MCF 10A (cell line): ENCODE measurements around the gene SRP14. TPM values are rescaled to one million over a fixed set of nuclear protein-coding genes. Genes with fewer than 3 reads are reported as not detected.

Experiments
- BruUV-seq: library from RNA; stranded (reverse); fragments of 400-500 nt; replicated peaks from 2 replicates; lab custom pipeline; 2021; lab: Mats Ljungman, UMichigan
- CTCF ChIA-PET: fragments of 300-600 bp; sonication (Branson Sonifier 250); formaldehyde crosslinking; extraction: SDS; loops from one replicate; lab custom pipeline; 2021; ENCODE audit warnings: antibody characterized with exemption, inconsistent platforms; lab: Yijun Ruan, JAX
- POLR2A ChIA-PET: fragments of 300-600, 350-650 bp; sonication (Branson Sonifier 250); formaldehyde crosslinking; extraction: SDS; loops from one replicate; lab custom pipeline; 2020; ENCODE audit warnings: antibody characterized with exemption, inconsistent platforms; lab: Yijun Ruan, JAX
- DNase-seq: peaks from one replicate; pipeline ENCODE4 v3.0.0-alpha.2; 2018; ENCODE audit not compliant: unreplicated experiment
- H3K27ac Mint-ChIP-seq: one replicate; pipeline ENCODE4 v1.8.0; 2022; ENCODE audit warnings: mild to moderate bottlenecking, low read depth, mixed read lengths; ENCODE audit not compliant: unreplicated experiment
- H3K27me3 Mint-ChIP-seq: one replicate; pipeline ENCODE4 v1.8.0; 2022; ENCODE audit warnings: mixed read lengths; ENCODE audit not compliant: insufficient read depth, unreplicated experiment
- H3K36me3 Mint-ChIP-seq: one replicate; pipeline ENCODE4 v1.8.0; 2022; ENCODE audit warnings: mild to moderate bottlenecking, moderate library complexity, mixed read lengths; ENCODE audit not compliant: insufficient read depth, unreplicated experiment
- H3K4me1 Mint-ChIP-seq: one replicate; pipeline ENCODE4 v1.8.0; 2022; ENCODE audit warnings: mixed read lengths; ENCODE audit not compliant: insufficient read depth, unreplicated experiment
- H3K4me3 Mint-ChIP-seq: one replicate; pipeline ENCODE4 v1.8.0; 2022; ENCODE audit warnings: mild to moderate bottlenecking, moderate library complexity, mixed read lengths; ENCODE audit not compliant: unreplicated experiment
- H3K9me3 Mint-ChIP-seq: one replicate; pipeline ENCODE4 v1.8.0; 2022; ENCODE audit warnings: mixed read lengths; ENCODE audit not compliant: unreplicated experiment
- CTCF ChIP-seq: fragments of 200-600 bp; IDR thresholded peaks from one replicate; pipeline ENCODE4 v1.8.0; 2022; ENCODE audit warnings: antibody characterized with exemption, mild to moderate bottlenecking; ENCODE audit not compliant: unreplicated experiment
- intact Hi-C: fragments of 100-400 bp; cut with micrococcal nuclease; formaldehyde crosslinking; loops from 2 replicates; pipeline ENCODE4 v1.14.1; 2022
- total RNA-seq: library from RNA; stranded (reverse); gene quantifications from 2 replicates; pipeline ENCODE4 v1.2.3, GENCODE V29; 2022

SRP14 gene
- total RNA-seq, 1 experiment from 2014 or later: 165 TPM

GRCh38 chr15:40042791-40043320 is 3.9 kb upstream of the SRP14 start:
- no peak overlapping the region for H3K4me3 Mint-ChIP-seq
- TF ChIP-seq CTCF: no peak
- ChIA-PET CTCF (interaction anchor here (0.6 to 1.6 kb wide), 6 partner anchors 18 to 232 kb away, joined by 3 to 15 read pairs (median 4); partner anchors contain the start of gene BMF), POLR2A (interaction anchor here (0.6 to 1.5 kb wide), 2 partner anchors 8 to 44 kb away, joined by 4 to 5 read pairs; no protein-coding TSS in a partner anchor)
- no TSS peak for BruUV-seq
- H3K9me3 Mint-ChIP-seq: no peaks in the 10 kb centered on the region
- intact Hi-C loops: no loop called here
- H3K27me3 Mint-ChIP-seq: no peaks in the 10 kb centered on the region
- H3K27ac Mint-ChIP-seq: no peak overlapping the region
- peaks cover 21% of the 10 kb centered on the region for H3K4me1 Mint-ChIP-seq
- no peak for DNase-seq
- H3K36me3 Mint-ChIP-seq: peaks cover 8% of the 10 kb centered on the region

- intact Hi-C loops: no loop called here
- peaks cover 16% of the 10 kb centered on the region for H3K4me1 Mint-ChIP-seq
Observed at GRCh38 chr15:40040770-40041169, 1.8 kb upstream of the SRP14 start.

GRCh38 chr15:40040293-40040635 is 1.3 kb upstream of the SRP14 start:
- peak overlapping the region; percentile 92 for H3K4me3 Mint-ChIP-seq
- POLR2A ChIA-PET: interaction anchor here (0.6 to 2.6 kb wide), 4 partner anchors 15 to 461 kb away, joined by 3 to 12 read pairs (median 3); no protein-coding TSS in a partner anchor
- no peak for DNase-seq
- peaks cover 14% of the 10 kb centered on the region for H3K4me1 Mint-ChIP-seq
- peaks cover 27% of the 10 kb centered on the region for H3K36me3 Mint-ChIP-seq
- H3K27me3 Mint-ChIP-seq: no peaks in the 10 kb centered on the region
- intact Hi-C loops: no loop called here
- CTCF ChIA-PET: interaction anchor here (0.6 to 5.2 kb wide), 6 partner anchors 65 to 239 kb away, joined by 3 to 46 read pairs (median 3); no protein-coding TSS in a partner anchor
- no peaks in the 10 kb centered on the region for H3K9me3 Mint-ChIP-seq
- peak overlapping the region; percentile 97 for H3K27ac Mint-ChIP-seq
- BruUV-seq: no TSS peak
- TF ChIP-seq CTCF: no peak

More at GRCh38 chr15:40040770-40041169, 1.8 kb upstream of the SRP14 start:
- no peak overlapping the region for H3K4me3 Mint-ChIP-seq
- no peak for TF ChIP-seq CTCF
- H3K27ac Mint-ChIP-seq: peak overlapping the region; percentile 97
- CTCF ChIA-PET: interaction anchor here (0.5 to 5.2 kb wide), 7 partner anchors 64 to 238 kb away, joined by 3 to 46 read pairs (median 4); no protein-coding TSS in a partner anchor
- BruUV-seq: no TSS peak
- no peaks in the 10 kb centered on the region for H3K9me3 Mint-ChIP-seq
- peaks cover 22% of the 10 kb centered on the region for H3K36me3 Mint-ChIP-seq
- DNase-seq: no peak
- POLR2A ChIA-PET: interaction anchor here (0.6 kb wide), 1 partner anchor 223 kb away, joined by 3 read pairs; no protein-coding TSS in a partner anchor
- no peaks in the 10 kb centered on the region for H3K27me3 Mint-ChIP-seq

- Mint-ChIP-seq H3K4me1 (peaks cover 9% of the 10 kb centered on the region), H3K9me3 (no peaks in the 10 kb centered on the region), H3K36me3 (peaks cover 47% of the 10 kb centered on the region), H3K27me3 (no peaks in the 10 kb centered on the region), H3K27ac (peak overlapping the region; percentile 97), H3K4me3 (peak overlapping the region; percentile 92)
- no TSS peak for BruUV-seq
- intact Hi-C loops: loop anchor here (2.0 to 5.0 kb wide), 2 partner anchors 151 to 251 kb away; no protein-coding TSS in a partner anchor
- TF ChIP-seq CTCF: no peak
- ChIA-PET CTCF (interaction anchor here (0.6 to 5.2 kb wide), 9 partner anchors 14 to 458 kb away, joined by 3 to 46 read pairs (median 4); partner anchors contain the start of gene BMF), POLR2A (interaction anchor here (0.6 to 2.7 kb wide), 21 partner anchors 9 to 255 kb away, joined by 3 to 12 read pairs (median 4); partner anchors contain the start of genes BMF, EIF2AK4 and FSIP1)
- no peak for DNase-seq
Observed at GRCh38 chr15:40038275-40038637, 725 bp downstream of the SRP14 start.
